B cell (primary cell): ENCODE data around the gene CPB2. TPM values are rescaled to one million over a fixed set of nuclear protein-coding genes. Genes with fewer than 3 reads are reported as not detected.

Experiments
- ATAC-seq: fragments of 200-7000 bp; cut with Tn5 transposase; one replicate; pipeline ENCODE4 v1.10.0; 2021; ENCODE audit warnings: low read depth, mild to moderate bottlenecking, moderate number of reproducible peaks, moderate library complexity
- CTCF ChIA-PET: fragments of 350-600 bp; sonication (Branson Sonifier 250); formaldehyde crosslinking; loops from one replicate; lab custom pipeline; 2021; ENCODE audit warnings: antibody characterized with exemption, inconsistent platforms; lab: Charles Lee
- POLR2A ChIA-PET: fragments of 350-600 bp; sonication (Branson Sonifier 250); formaldehyde crosslinking; loops from one replicate; lab custom pipeline; 2021; ENCODE audit warnings: antibody characterized with exemption; lab: Charles Lee
- DNase-seq: peaks from one replicate; pipeline ENCODE4 v3.0.0; 2013
- H2AFZ ChIP-seq: 2 replicates; pipeline ENCODE4 v1.6.1; 2012; ENCODE audit warnings: mild to moderate bottlenecking, low read depth, low read length; ENCODE audit not compliant: insufficient read depth, poor library complexity, severe bottlenecking
- H3K27ac ChIP-seq, 2 donors: 1 replicate in 1 of 2; 2 replicates in 1 of 2; pipeline ENCODE4 v1.5.1; 2012 to 2013; ENCODE audit warnings: low read length in 2 of 2, mild to moderate bottlenecking in 2 of 2, moderate library complexity in 1 of 2
- H3K27me3 ChIP-seq, 4 experiments: fragments of 200-600 bp in 1 of 4; sonication (generic) in 1 of 4; replicated peaks in 1 of 4; 1 replicate in 2 of 4; 2 replicates in 2 of 4; pipeline versions ENCODE4 v1.6.1 to v1.7.0; 2013 to 2016; ENCODE audit warnings: low read length in 3 of 4, mild to moderate bottlenecking in 2 of 4, mixed read lengths in 1 of 4, moderate library complexity in 1 of 4; ENCODE audit not compliant: insufficient read depth in 4 of 4, control insufficient read depth in 3 of 4; ENCODE audit errors: control extremely low read depth in 1 of 4
- H3K36me3 ChIP-seq, 2 experiments: replicated peaks in 1 of 2; 1 replicate in 1 of 2; 2 replicates in 1 of 2; pipeline versions ENCODE4 v1.6.1 to v1.7.1; 2013; ENCODE audit warnings: low read length in 1 of 2; ENCODE audit not compliant: insufficient read depth in 2 of 2, control insufficient read depth in 1 of 2; ENCODE audit errors: control extremely low read depth in 1 of 2, extremely low read depth in 1 of 2
- H3K4me1 ChIP-seq, 2 donors: fragments of 200-600 bp in 1 of 2; sonication (generic) in 1 of 2; 1 replicate in 1 of 2; 2 replicates in 1 of 2; pipeline versions ENCODE4 v1.5.1 to v1.6.1; 2013 to 2017; ENCODE audit warnings: low read length in 2 of 2; ENCODE audit not compliant: control insufficient read depth in 2 of 2, insufficient read depth in 2 of 2
- H3K4me2 ChIP-seq: replicated peaks from 2 replicates; pipeline ENCODE3; 2012; ENCODE audit warnings: mild to moderate bottlenecking, low read depth, low read length; ENCODE audit not compliant: poor library complexity, severe bottlenecking
- H3K4me3 ChIP-seq, 5 experiments: fragments of 200-600 bp in 1 of 5; sonication (generic) in 1 of 5; 1 replicate in 3 of 5; 2 replicates in 2 of 5; pipeline versions ENCODE4 v1.5.1 to v1.7.0; 2011 to 2016; ENCODE audit warnings: low read length in 4 of 5, mild to moderate bottlenecking in 4 of 5, low read depth in 2 of 5, control low read depth in 1 of 5, moderate library complexity in 1 of 5; ENCODE audit not compliant: insufficient read depth in 1 of 5; ENCODE audit errors: control extremely low read depth in 1 of 5, extremely low read depth in 1 of 5
- H3K79me2 ChIP-seq: fragments of 200-600 bp; sonication (generic); one replicate; pipeline ENCODE4 v1.6.0; 2016; ENCODE audit warnings: low read length; ENCODE audit not compliant: control insufficient read depth, insufficient read depth
- H3K9ac ChIP-seq: fragments of 200-600 bp; sonication (generic); 2 replicates; pipeline ENCODE4 v1.6.1; 2017; ENCODE audit warnings: mild to moderate bottlenecking, low read length, moderate library complexity
- H3K9me3 ChIP-seq, 3 donors: one replicate each; pipeline versions ENCODE4 v1.6.1 to v1.7.1; 2013; ENCODE audit warnings: low read length in 2 of 3; ENCODE audit not compliant: control insufficient read depth in 2 of 3, insufficient read depth in 1 of 3; ENCODE audit errors: control extremely low read depth in 1 of 3
- H4K20me1 ChIP-seq: 2 replicates; pipeline ENCODE4 v1.6.0; 2012; ENCODE audit warnings: mild to moderate bottlenecking, low read length; ENCODE audit not compliant: insufficient read depth, control insufficient read depth, poor library complexity, severe bottlenecking
- H3K27ac Mint-ChIP-seq: one replicate; pipeline ENCODE4 v1.8.0; 2021; ENCODE audit warnings: mixed read lengths
- H3K27me3 Mint-ChIP-seq: one replicate; pipeline ENCODE4 v1.8.0; 2021; ENCODE audit warnings: mixed read lengths
- H3K4me1 Mint-ChIP-seq: one replicate; pipeline ENCODE4 v1.8.0; 2021; ENCODE audit warnings: mixed read lengths
- H3K4me3 Mint-ChIP-seq: one replicate; pipeline ENCODE4 v1.8.0; 2021; ENCODE audit warnings: mixed read lengths
- H3K9me3 Mint-ChIP-seq: one replicate; pipeline ENCODE4 v1.8.0; 2022; ENCODE audit warnings: mixed read lengths; ENCODE audit not compliant: insufficient read depth
- CTCF ChIP-seq: fragments of 200-600 bp; IDR thresholded peaks from one replicate; pipeline ENCODE4 v1.8.0; 2022; ENCODE audit warnings: antibody characterized with exemption, mild to moderate bottlenecking
- EZH2 ChIP-seq: IDR thresholded peaks from 2 replicates; pipeline ENCODE4 v1.6.1; 2012; ENCODE audit warnings: borderline replicate concordance, low read depth, mild to moderate bottlenecking, moderate library complexity, low read length; ENCODE audit not compliant: insufficient read depth, poor library complexity, severe bottlenecking
- WGBS: methylation state at CpG from one replicate; pipeline ENCODE4 v1.1.5; 2013; ENCODE audit warnings: missing lambda C conversion rate; ENCODE audit not compliant: insufficient coverage; 5-methylcytosine and 5-hydroxymethylcytosine counted together
- intact Hi-C: fragments of 100-400 bp; cut with micrococcal nuclease; formaldehyde crosslinking; loops from one replicate; pipeline ENCODE4 v1.10.0; 2022
- polyA plus RNA-seq: library from polyadenylated mRNA; depleted of rRNA; stranded (reverse); fragments of >200 nt; gene quantifications from 2 replicates; pipeline ENCODE4 v1.2.3, GENCODE V29; 2012
- total RNA-seq, 2 donors: library from RNA; stranded (reverse); fragments of 120-200 nt in 1 of 2; gene quantifications; 1 replicate in 1 of 2; 2 replicates in 1 of 2; pipeline versions ENCODE4 v1.2.3 to v1.2.4, GENCODE V29; 2013 to 2022

CPB2 gene
- total and polyA plus RNA-seq, 2 donors (not counting 1 experiment from before 2014, with no cell fraction given): not detected

- Mint-ChIP-seq H3K4me3 (no peak overlapping the region), H3K9me3 (no peaks in the 10 kb centered on the region), H3K27ac (no peak overlapping the region), H3K4me1 (peaks cover 21% of the 10 kb centered on the region), H3K27me3 (no peaks in the 10 kb centered on the region)
- H3K36me3 ChIP-seq: peaks cover 3 to 18% of the 10 kb centered on the region in 2 experiments
- WGBS: 100% methylated on average over 1 of the region's 2 CpGs
- TF ChIP-seq CTCF (no peak), EZH2 (no peak)
- ATAC-seq: no peak
- peaks cover 63% of the 10 kb centered on the region for H3K79me2 ChIP-seq
- H3K27ac ChIP-seq: no peak overlapping the region
- no peak overlapping the region for H3K4me3 ChIP-seq
- no peaks in the 10 kb centered on the region for H3K27me3 ChIP-seq
- no peak overlapping the region for H3K9ac ChIP-seq
- POLR2A ChIA-PET: no interaction called here
- DNase-seq: no peak
- no peak overlapping the region for H2AFZ ChIP-seq
- H3K4me2 ChIP-seq: no peak overlapping the region
- CTCF ChIA-PET: no interaction called here
- peaks cover 21% of the 10 kb centered on the region for H4K20me1 ChIP-seq
- intact Hi-C loops: no loop called here
- peaks cover 0 to 5% of the 10 kb centered on the region in 2 donors for H3K4me1 ChIP-seq
- H3K9me3 ChIP-seq: no peaks in the 10 kb centered on the region
These were observed 59.4 kb downstream of the CPB2 start for GRCh38 chr13:46045424-46045823.

GRCh38 chr13:46043647-46044046 is 61.2 kb downstream of the CPB2 start:
- H3K27me3 Mint-ChIP-seq: no peaks in the 10 kb centered on the region
- ChIA-PET POLR2A (no interaction called here), CTCF (no interaction called here)
- TF ChIP-seq EZH2 (no peak), CTCF (no peak)
- Histone ChIP-seq H3K4me3 (no peak overlapping the region), H3K4me1 (no peaks in the 10 kb centered on the region), H2AFZ (no peak overlapping the region), H3K27ac (no peak overlapping the region), H4K20me1 (peaks cover 15% of the 10 kb centered on the region), H3K79me2 (peaks cover 46% of the 10 kb centered on the region), H3K4me2 (no peak overlapping the region), H3K36me3 (peaks cover 5 to 34% of the 10 kb centered on the region in 2 experiments), H3K9me3 (no peaks in the 10 kb centered on the region), H3K9ac (no peak overlapping the region), H3K27me3 (no peaks in the 10 kb centered on the region)
- intact Hi-C loops: no loop called here
- no peaks in the 10 kb centered on the region for H3K9me3 Mint-ChIP-seq
- ATAC-seq: no peak
- DNase-seq: no peak
- H3K4me3 Mint-ChIP-seq: no peak overlapping the region
- no peak overlapping the region for H3K27ac Mint-ChIP-seq
- peaks cover 13% of the 10 kb centered on the region for H3K4me1 Mint-ChIP-seq
- no CpG with 5 or more reads among the region's 5 CpGs for WGBS
